DOHH2 (cell line): ENCODE results near the gene SIDT2.

Source experiments
- EZH2phosphoT487 ChIP-seq: fragments of 200-600 bp; sonication (generic); IDR thresholded peaks from 2 replicates; pipeline ENCODE4 v1.6.1; 2017; ENCODE audit warnings: borderline replicate concordance, mild to moderate bottlenecking, antibody characterized with exemption, low read length, moderate library complexity, mixed read lengths
- TF ChIP-seq, protein P1 (sequence below): fragments of 200-600 bp; sonication (generic); IDR thresholded peaks from one replicate; pipeline ENCODE4 v1.5.1; 2014; ENCODE audit warnings: antibody characterized with exemption, mild to moderate bottlenecking, low read depth, low read length; ENCODE audit not compliant: poor library complexity, severe bottlenecking

DNA sequence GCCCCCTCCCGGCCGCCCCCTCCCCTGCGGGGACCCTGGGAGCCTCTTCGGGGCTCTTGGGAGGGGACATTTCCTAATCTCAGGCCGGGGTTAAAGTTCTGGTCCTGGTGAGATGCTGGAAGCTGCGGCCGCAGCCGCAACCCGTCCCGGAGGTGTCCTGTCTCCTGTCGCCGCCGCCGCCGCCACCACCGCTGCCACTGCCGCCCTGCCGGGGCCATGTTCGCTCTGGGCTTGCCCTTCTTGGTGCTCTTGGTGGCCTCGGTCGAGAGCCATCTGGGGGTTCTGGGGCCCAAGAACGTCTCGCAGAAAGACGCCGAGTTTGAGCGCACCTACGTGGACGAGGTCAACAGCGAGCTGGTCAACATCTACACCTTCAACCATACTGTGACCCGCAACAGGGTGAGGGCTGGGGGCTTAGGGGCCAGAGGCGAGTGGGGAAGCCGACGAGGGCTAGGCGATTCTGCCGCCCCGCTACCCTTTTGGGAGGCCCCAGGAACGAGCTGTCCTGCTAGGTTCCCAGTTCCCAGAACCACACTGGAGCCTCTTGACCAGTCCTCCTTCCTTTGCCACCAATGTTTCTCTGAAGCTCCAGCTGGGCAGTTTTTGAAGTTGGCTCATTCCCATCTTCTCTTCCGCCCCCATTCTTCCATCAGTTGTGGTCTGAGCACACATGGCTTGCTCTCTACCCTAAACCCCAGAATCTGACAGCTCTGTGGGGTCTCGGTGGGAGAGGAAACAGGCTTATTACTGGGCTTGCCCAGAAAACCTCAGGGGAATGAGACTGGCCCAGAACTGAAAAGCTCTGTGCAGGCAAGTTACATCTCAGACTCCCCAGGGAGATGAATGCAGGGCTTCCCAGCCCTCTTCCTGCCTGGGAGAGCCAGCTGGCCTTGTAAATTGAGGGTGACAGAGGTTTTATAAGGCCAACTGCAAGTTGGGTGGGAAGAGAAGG, 781 bp downstream of the SIDT2 start:
- TF ChIP-seq, protein P1, sequence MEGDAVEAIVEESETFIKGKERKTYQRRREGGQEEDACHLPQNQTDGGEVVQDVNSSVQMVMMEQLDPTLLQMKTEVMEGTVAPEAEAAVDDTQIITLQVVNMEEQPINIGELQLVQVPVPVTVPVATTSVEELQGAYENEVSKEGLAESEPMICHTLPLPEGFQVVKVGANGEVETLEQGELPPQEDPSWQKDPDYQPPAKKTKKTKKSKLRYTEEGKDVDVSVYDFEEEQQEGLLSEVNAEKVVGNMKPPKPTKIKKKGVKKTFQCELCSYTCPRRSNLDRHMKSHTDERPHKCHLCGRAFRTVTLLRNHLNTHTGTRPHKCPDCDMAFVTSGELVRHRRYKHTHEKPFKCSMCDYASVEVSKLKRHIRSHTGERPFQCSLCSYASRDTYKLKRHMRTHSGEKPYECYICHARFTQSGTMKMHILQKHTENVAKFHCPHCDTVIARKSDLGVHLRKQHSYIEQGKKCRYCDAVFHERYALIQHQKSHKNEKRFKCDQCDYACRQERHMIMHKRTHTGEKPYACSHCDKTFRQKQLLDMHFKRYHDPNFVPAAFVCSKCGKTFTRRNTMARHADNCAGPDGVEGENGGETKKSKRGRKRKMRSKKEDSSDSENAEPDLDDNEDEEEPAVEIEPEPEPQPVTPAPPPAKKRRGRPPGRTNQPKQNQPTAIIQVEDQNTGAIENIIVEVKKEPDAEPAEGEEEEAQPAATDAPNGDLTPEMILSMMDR = no peak
- TF ChIP-seq EZH2phosphoT487 = no peak
